Measurements from ENCODE around the gene TMEM154. TPM values are rescaled to one million over a fixed set of nuclear protein-coding genes. Genes with fewer than 3 reads are reported as not detected.

The TMEM154 gene
- total RNA-seq, 4 donors from 2014 or later, result 0.44 to 1.8 (median 1.1) TPM

- DNase-seq (ENCODE audit: low spot score in 2 of 2), result no peak
- 73 to 79% methylated on average over 3 of the region's 3 CpGs for WGBS, 2 donors
- TF ChIP-seq CTCF (IDR thresholded peaks at IDR 0.05) (no peak), POLR2A (IDR thresholded peaks at IDR 0.05) (no peak), EP300 (IDR thresholded peaks at IDR 0.05) (no peak)
Measured at GRCh38 chr4:152723236-152723635, 43.4 kb upstream of the TMEM154 start.

GRCh38 chr4:152719801-152720556 lies 40.2 kb upstream of the TMEM154 start:
- Histone ChIP-seq H3K4me1 (no peaks in the 10 kb centered on the region), H3K27ac (no peak overlapping the region), H3K9me3 (no peaks in the 10 kb centered on the region), H3K4me3 (no peak overlapping the region), H3K27me3 (no peaks in the 10 kb centered on the region), H3K36me3 (no peaks in the 10 kb centered on the region)
- DNase-seq (ENCODE audit: low spot score in 2 of 2), result no peak
- WGBS, 2 donors, result 68 to 74% methylated on average over 24 of the region's 24 CpGs
- no peak for TF ChIP-seq CTCF (IDR thresholded peaks at IDR 0.05)
- TF ChIP-seq POLR2A (IDR thresholded peaks at IDR 0.05), result no peak
- TF ChIP-seq EP300 (IDR thresholded peaks at IDR 0.05), result no peak

More at GRCh38 chr4:152723236-152723635, 43.4 kb upstream of the TMEM154 start:
- Histone ChIP-seq H3K9me3 (no peaks in the 10 kb centered on the region), H3K4me3 (no peak overlapping the region), H3K4me1 (no peaks in the 10 kb centered on the region), H3K36me3 (no peaks in the 10 kb centered on the region), H3K27ac (no peak overlapping the region), H3K27me3 (no peaks in the 10 kb centered on the region)

- H3K27ac ChIP-seq, result no peak overlapping the region
- H3K36me3 ChIP-seq, result no peaks in the 10 kb centered on the region
- no peak overlapping the region for H3K4me3 ChIP-seq
- no peak for DNase-seq (ENCODE audit: low spot score in 2 of 2)
- no peaks in the 10 kb centered on the region for H3K4me1 ChIP-seq
- H3K27me3 ChIP-seq, result no peaks in the 10 kb centered on the region
- H3K9me3 ChIP-seq, result no peaks in the 10 kb centered on the region
- TF ChIP-seq CTCF (IDR thresholded peaks at IDR 0.05) (no peak), EP300 (IDR thresholded peaks at IDR 0.05) (no peak), POLR2A (IDR thresholded peaks at IDR 0.05) (no peak)
- 92 to 93% methylated on average over 1 of the region's 1 CpG for WGBS, 2 donors
Measured at GRCh38 chr4:152719291-152719690, 39.5 kb upstream of the TMEM154 start.

GRCh38 chr4:152715076-152715475 lies 35.3 kb upstream of the TMEM154 start:
- H3K27me3 ChIP-seq, result no peaks in the 10 kb centered on the region
- H3K36me3 ChIP-seq, result no peaks in the 10 kb centered on the region
- H3K27ac ChIP-seq, result no peak overlapping the region
- H3K4me3 ChIP-seq, result no peak overlapping the region
- 97 to 98% methylated on average over 6 of the region's 6 CpGs for WGBS, 2 donors
- no peak for TF ChIP-seq POLR2A (IDR thresholded peaks at IDR 0.05)
- TF ChIP-seq EP300 (IDR thresholded peaks at IDR 0.05), result no peak
- TF ChIP-seq CTCF (IDR thresholded peaks at IDR 0.05), result no peak
- DNase-seq (ENCODE audit: low spot score in 2 of 2), result no peak
- H3K4me1 ChIP-seq, result no peaks in the 10 kb centered on the region
- H3K9me3 ChIP-seq, result no peaks in the 10 kb centered on the region

- no peak for TF ChIP-seq CTCF (IDR thresholded peaks at IDR 0.05)
- no peak for TF ChIP-seq POLR2A (IDR thresholded peaks at IDR 0.05)
- no peak for TF ChIP-seq EP300 (IDR thresholded peaks at IDR 0.05)
- H3K27me3 ChIP-seq, result no peaks in the 10 kb centered on the region
- no peak overlapping the region for H3K4me3 ChIP-seq
- H3K4me1 ChIP-seq, result no peaks in the 10 kb centered on the region
- no peak overlapping the region for H3K27ac ChIP-seq
- no peaks in the 10 kb centered on the region for H3K9me3 ChIP-seq
- H3K36me3 ChIP-seq, result no peaks in the 10 kb centered on the region
- WGBS, 2 donors, result 38 to 56% methylated on average over 2 of the region's 2 CpGs
- DNase-seq (ENCODE audit: low spot score in 2 of 2), result no peak
Measured at GRCh38 chr4:152713951-152714705, 34.3 kb upstream of the TMEM154 start.

All from tibial nerve (tissue), 4 donors.